Neuron (in vitro differentiated cells): ENCODE data around the gene LATS2.
"Not testable (repeated sequence)": the region's sequence is repeated elsewhere in the genome, so short reads cannot be mapped to it uniquely, and the experiment has no call there.

Source experiments
- H2AFZ ChIP-seq: one replicate; pipeline ENCODE4 v1.6.1; 2013; ENCODE audit warnings: low read depth, mild to moderate bottlenecking, inconsistent platforms, low read length, moderate library complexity
- H3K27me3 ChIP-seq: one replicate; pipeline ENCODE4 v1.6.1; 2013; ENCODE audit warnings: low read length; ENCODE audit not compliant: insufficient read depth
- H3K36me3 ChIP-seq: one replicate; pipeline ENCODE4 v1.6.1; 2013; ENCODE audit warnings: low read length; ENCODE audit not compliant: insufficient read depth
- H3K4me1 ChIP-seq: one replicate; pipeline ENCODE4 v1.6.1; 2013; ENCODE audit warnings: low read length; ENCODE audit not compliant: insufficient read depth
- H3K4me3 ChIP-seq: 2 replicates; pipeline ENCODE4 v1.5.1; 2013; ENCODE audit warnings: mild to moderate bottlenecking, low read length, moderate library complexity
- H3K9me3 ChIP-seq: one replicate; pipeline ENCODE4 v1.6.1; 2013; ENCODE audit warnings: low read length

Gene LATS2

GRCh38 chr13:20927596-20928257 is 133.7 kb downstream of the LATS2 start:
- Histone ChIP-seq H3K27me3 (no peaks in the 10 kb centered on the region), H3K36me3 (no peaks in the 10 kb centered on the region)

GRCh38 chr13:20925395-20925790 is 136.0 kb downstream of the LATS2 start:
- H3K27me3 ChIP-seq, H3K4me3 ChIP-seq: not testable (repeated sequence)

More at GRCh38 chr13:20927596-20928257, 133.7 kb downstream of the LATS2 start:
- Histone ChIP-seq H3K9me3 (no peaks in the 10 kb centered on the region), H2AFZ (no peak overlapping the region), H3K4me3 (no peak overlapping the region), H3K4me1 (peaks cover 2% of the 10 kb centered on the region)

GRCh38 chr13:20924758-20925394 is 136.5 kb downstream of the LATS2 start:
- H3K27me3 ChIP-seq, result no peaks in the 10 kb centered on the region
- H3K36me3 ChIP-seq, result no peaks in the 10 kb centered on the region
- H3K4me1 ChIP-seq, result peaks cover 2% of the 10 kb centered on the region
- H2AFZ ChIP-seq, result no peak overlapping the region
- H3K4me3 ChIP-seq, result no peak overlapping the region
- no peaks in the 10 kb centered on the region for H3K9me3 ChIP-seq

More at GRCh38 chr13:20925395-20925790, 136.0 kb downstream of the LATS2 start:
- H3K9me3 ChIP-seq, H2AFZ ChIP-seq, H3K4me1 ChIP-seq, H3K36me3 ChIP-seq: not testable (repeated sequence)

- H3K4me1 ChIP-seq, result peaks cover 2% of the 10 kb centered on the region
- no peaks in the 10 kb centered on the region for H3K36me3 ChIP-seq
Observed at GRCh38 chr13:20923272-20923671, 138.1 kb downstream of the LATS2 start.

More at GRCh38 chr13:20923272-20923671, 138.1 kb downstream of the LATS2 start:
- Histone ChIP-seq H3K27me3 (no peaks in the 10 kb centered on the region), H3K4me3 (no peak overlapping the region), H2AFZ (no peak overlapping the region), H3K9me3 (no peaks in the 10 kb centered on the region)
